Karpas-422 (cell line): ENCODE measurements around the gene SYCP3. TPM values are rescaled to one million over a fixed set of nuclear protein-coding genes. Genes with fewer than 3 reads are reported as not detected.
"Not testable (repeated sequence)": the region's sequence is repeated elsewhere in the genome, so short reads cannot be mapped to it uniquely, and the experiment has no call there.

Experiments used
- DNase-seq: peaks from one replicate; pipeline ENCODE4 v3.0.0-alpha.2; 2015
- H2AFZ ChIP-seq: fragments of 200-600 bp; sonication (generic); 2 replicates; pipeline ENCODE4 v1.6.1; 2014; ENCODE audit warnings: antibody characterized with exemption, low read length, mixed read lengths
- H3K27ac ChIP-seq: fragments of 200-600 bp; sonication (generic); 2 replicates; pipeline ENCODE4 v1.5.1; 2014; ENCODE audit warnings: mild to moderate bottlenecking, low read length, moderate library complexity
- H3K27me3 ChIP-seq: fragments of 200-600 bp; sonication (generic); 2 replicates; pipeline ENCODE4 v1.6.1; 2014; ENCODE audit warnings: low read length, mixed read lengths
- H3K36me3 ChIP-seq: fragments of 200-600 bp; sonication (generic); 2 replicates; pipeline ENCODE4 v1.6.1; 2014; ENCODE audit warnings: low read length, mixed read lengths; ENCODE audit not compliant: insufficient read depth
- H3K4me1 ChIP-seq: fragments of 200-600 bp; sonication (generic); 2 replicates; pipeline ENCODE4 v1.6.1; 2014; ENCODE audit warnings: mild to moderate bottlenecking, low read length, mixed read lengths
- H3K4me2 ChIP-seq: fragments of 200-600 bp; sonication (generic); 2 replicates; pipeline ENCODE4 v1.6.1; 2014; ENCODE audit warnings: low read length, low read depth, mild to moderate bottlenecking; ENCODE audit not compliant: poor library complexity, severe bottlenecking
- H3K4me3 ChIP-seq: fragments of 200-600 bp; sonication (generic); 2 replicates; pipeline ENCODE4 v1.5.1; 2014; ENCODE audit warnings: mild to moderate bottlenecking, antibody characterized with exemption, low read length, mixed read lengths
- H3K79me2 ChIP-seq: fragments of 200-600 bp; sonication (generic); 2 replicates; pipeline ENCODE4 v1.6.1; 2014; ENCODE audit warnings: mild to moderate bottlenecking, low read length, mixed read lengths
- H3K9ac ChIP-seq: fragments of 200-600 bp; sonication (generic); 2 replicates; pipeline ENCODE4 v1.6.0; 2014; ENCODE audit warnings: low read length
- H3K9me2 ChIP-seq: fragments of 200-600 bp; sonication (generic), shearing (Covaris generic); replicated peaks from 2 replicates; pipeline ENCODE4 v1.6.0; 2014; ENCODE audit warnings: mild to moderate bottlenecking, low read length, moderate library complexity; ENCODE audit not compliant: insufficient read depth
- H3K9me3 ChIP-seq: fragments of 300-700, 200-600 bp; sonication (generic); 2 replicates; pipeline ENCODE4 v1.6.1; 2014; ENCODE audit warnings: low read length, mixed read lengths
- H4K20me1 ChIP-seq: fragments of 200-600 bp; sonication (generic); 2 replicates; pipeline ENCODE4 v1.6.1; 2014; ENCODE audit warnings: mild to moderate bottlenecking, antibody characterized with exemption, low read length, low read depth; ENCODE audit not compliant: insufficient read depth
- total RNA-seq: library from RNA; depleted of rRNA; stranded (reverse); fragments of >200 nt; shearing (Covaris generic); gene quantifications from 2 replicates; pipeline ENCODE4 v1.2.3, GENCODE V29; 2014; ENCODE audit warnings: low replicate concordance

The SYCP3 gene
- total RNA-seq, 1 experiment from 2014 or later = not detected

DNA sequence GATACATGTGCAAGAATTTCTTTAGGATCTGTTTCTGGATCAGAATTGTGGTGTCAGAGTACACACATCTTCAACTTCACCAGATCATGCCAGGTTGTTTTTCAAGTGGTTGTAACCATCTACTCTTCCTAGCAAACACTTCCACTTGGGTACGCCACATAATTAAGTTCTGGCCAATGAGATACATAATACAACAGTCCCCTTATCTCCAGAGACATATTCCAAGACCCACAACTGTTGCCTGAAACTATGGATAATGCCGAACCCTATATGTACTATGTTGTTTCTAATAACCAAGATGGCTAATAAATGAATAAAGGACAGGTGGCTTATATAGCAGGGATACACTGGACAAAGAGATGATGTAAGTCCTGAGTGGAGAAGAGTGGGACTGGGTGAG lies 44.3 kb downstream of the SYCP3 start:
- no peaks in the 10 kb centered on the region for H3K4me1 ChIP-seq
- no peak overlapping the region for H3K4me2 ChIP-seq

DNA sequence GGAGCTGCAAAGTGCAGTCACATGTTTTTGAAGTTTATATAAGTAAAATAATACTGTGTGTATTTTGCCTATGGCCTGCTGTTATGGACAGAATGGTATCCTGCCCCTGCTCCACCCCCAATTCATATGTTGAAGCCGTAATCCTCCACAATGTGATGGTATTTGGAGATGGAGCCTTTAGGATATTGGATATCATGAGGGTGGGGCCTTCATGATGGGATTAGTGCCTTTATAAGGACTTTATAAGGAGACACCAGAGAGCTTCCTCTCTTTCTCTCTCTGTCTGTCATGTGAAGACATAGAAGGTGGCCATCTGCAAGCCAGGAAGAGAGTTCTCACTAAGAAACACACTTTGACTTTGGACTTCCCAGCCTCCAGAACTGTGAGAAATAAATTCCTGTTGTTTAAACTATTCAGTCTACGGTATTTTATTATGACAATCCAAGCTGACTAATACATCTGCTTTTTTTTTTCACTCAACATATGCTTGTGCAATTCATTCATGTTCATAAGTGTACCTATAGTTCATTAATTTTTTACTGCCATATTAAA lies 44.9 kb downstream of the SYCP3 start:
- Histone ChIP-seq H3K79me2 (no peaks in the 10 kb centered on the region), H4K20me1 (no peaks in the 10 kb centered on the region), H3K4me3 (no peak overlapping the region), H3K9me2 (no peaks in the 10 kb centered on the region), H3K27me3 (no peaks in the 10 kb centered on the region), H3K27ac (no peak overlapping the region), H3K9ac (no peak overlapping the region), H3K9me3 (no peaks in the 10 kb centered on the region), H3K36me3 (no peaks in the 10 kb centered on the region), H2AFZ (no peak overlapping the region), H3K4me2 (no peak overlapping the region), H3K4me1 (no peaks in the 10 kb centered on the region)
- DNase-seq = no peak

More for the DNA sequence above, 44.3 kb downstream of the SYCP3 start:
- Histone ChIP-seq H3K79me2 (no peaks in the 10 kb centered on the region), H3K9me2 (no peaks in the 10 kb centered on the region), H3K36me3 (no peaks in the 10 kb centered on the region), H4K20me1 (no peaks in the 10 kb centered on the region), H3K9ac (no peak overlapping the region), H3K9me3 (no peaks in the 10 kb centered on the region), H2AFZ (no peak overlapping the region), H3K27ac (no peak overlapping the region), H3K27me3 (no peaks in the 10 kb centered on the region), H3K4me3 (no peak overlapping the region)
- DNase-seq = no peak

DNA sequence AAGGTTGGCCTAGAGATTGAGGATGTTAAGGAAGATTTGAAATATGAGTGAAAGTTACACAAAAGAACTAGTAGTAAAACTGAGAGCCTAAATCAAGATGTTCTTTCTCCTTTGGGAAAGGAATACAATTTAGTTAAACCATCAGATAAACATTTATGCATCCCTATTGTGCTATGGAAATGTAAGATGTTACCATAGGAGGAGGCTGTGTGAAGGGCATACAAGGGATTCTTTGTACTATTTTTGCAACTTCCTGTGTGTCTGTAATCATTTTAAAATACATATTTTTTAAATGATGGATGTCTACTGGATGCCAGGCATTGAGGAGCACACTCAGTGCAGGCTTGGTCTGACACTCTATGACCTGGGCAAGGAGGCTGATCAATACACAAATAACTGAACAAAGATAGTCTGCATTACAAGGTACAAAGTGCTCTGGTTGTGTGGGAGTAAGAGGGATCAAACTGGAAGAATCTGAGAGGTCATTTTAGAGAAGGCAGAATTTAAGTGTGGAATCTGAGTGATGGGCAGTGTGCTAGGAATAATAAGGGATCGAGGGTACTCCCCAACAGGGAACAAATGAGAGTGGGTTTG lies 47.7 kb downstream of the SYCP3 start:
- Histone ChIP-seq H3K9me3 (no peaks in the 10 kb centered on the region), H3K9me2 (no peaks in the 10 kb centered on the region), H3K27ac (no peak overlapping the region), H3K9ac (no peak overlapping the region), H2AFZ (no peak overlapping the region), H3K79me2 (no peaks in the 10 kb centered on the region), H3K27me3 (no peaks in the 10 kb centered on the region), H3K4me1 (no peaks in the 10 kb centered on the region), H3K4me2 (no peak overlapping the region), H3K4me3 (no peak overlapping the region), H3K36me3 (no peaks in the 10 kb centered on the region), H4K20me1 (no peaks in the 10 kb centered on the region)
- no peak for DNase-seq

DNA sequence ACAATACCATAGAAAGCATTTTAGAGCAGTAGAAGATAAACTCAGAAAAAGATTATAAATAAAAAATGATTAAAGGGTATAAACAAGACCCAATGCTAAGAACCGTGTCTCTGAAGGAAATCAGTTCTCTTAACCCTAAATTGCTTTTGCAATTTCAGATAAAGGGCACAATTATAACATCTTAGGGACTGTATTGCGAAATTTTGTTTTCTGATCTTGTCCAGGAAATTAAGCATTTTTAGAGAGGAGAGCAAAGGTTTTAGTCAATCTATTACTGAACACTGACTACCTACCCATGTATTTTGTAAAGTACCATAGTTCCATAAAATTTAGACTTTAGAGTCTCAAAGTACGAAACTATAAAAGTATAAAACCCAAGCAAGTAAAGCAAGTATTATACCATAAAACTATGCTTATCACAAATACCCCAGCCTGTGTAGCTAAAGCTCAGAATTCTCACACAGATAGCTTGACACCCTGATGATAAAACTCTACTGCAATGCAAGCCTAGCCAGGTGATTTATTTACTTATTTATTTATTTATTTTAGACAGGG lies 48.6 kb downstream of the SYCP3 start:
- H3K9ac ChIP-seq = no peak overlapping the region
- DNase-seq = no peak
- no peaks in the 10 kb centered on the region for H3K9me2 ChIP-seq
- H3K79me2 ChIP-seq = no peaks in the 10 kb centered on the region
- no peaks in the 10 kb centered on the region for H4K20me1 ChIP-seq
- H2AFZ ChIP-seq = no peak overlapping the region
- no peaks in the 10 kb centered on the region for H3K36me3 ChIP-seq
- no peaks in the 10 kb centered on the region for H3K27me3 ChIP-seq
- H3K9me3 ChIP-seq = no peaks in the 10 kb centered on the region
- H3K4me2 ChIP-seq = no peak overlapping the region
- no peak overlapping the region for H3K4me3 ChIP-seq
- H3K4me1 ChIP-seq = no peaks in the 10 kb centered on the region
- H3K27ac ChIP-seq = no peak overlapping the region

DNA sequence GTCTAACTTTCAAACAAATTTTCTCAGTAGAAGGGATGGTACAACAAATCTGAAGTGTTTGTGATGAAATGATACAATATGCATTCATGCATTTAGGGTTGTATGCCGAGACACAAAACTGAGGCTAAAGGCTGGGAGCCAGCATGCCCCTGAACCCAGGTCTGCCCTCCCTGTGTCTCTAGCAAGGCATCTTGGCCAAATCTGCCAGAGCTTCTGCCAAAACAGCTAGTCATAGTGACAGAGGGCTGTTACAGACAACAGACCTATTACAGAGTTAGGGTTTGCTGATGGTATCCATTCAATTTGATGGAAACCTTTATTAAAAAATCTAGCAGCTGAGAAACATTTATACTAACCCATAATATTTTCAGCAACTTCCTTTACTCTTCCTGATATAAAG lies 53.1 kb downstream of the SYCP3 start:
- H3K36me3 ChIP-seq = no peaks in the 10 kb centered on the region
- no peak overlapping the region for H3K4me3 ChIP-seq
- no peak overlapping the region for H3K27ac ChIP-seq
- no peaks in the 10 kb centered on the region for H4K20me1 ChIP-seq
- no peaks in the 10 kb centered on the region for H3K9me3 ChIP-seq
- H3K79me2 ChIP-seq = no peaks in the 10 kb centered on the region
- H3K27me3 ChIP-seq = no peaks in the 10 kb centered on the region
- H3K9ac ChIP-seq = no peak overlapping the region
- H2AFZ ChIP-seq = no peak overlapping the region
- no peak overlapping the region for H3K4me2 ChIP-seq
- DNase-seq = no peak
- H3K9me2 ChIP-seq = no peaks in the 10 kb centered on the region
- H3K4me1 ChIP-seq = no peaks in the 10 kb centered on the region

DNA sequence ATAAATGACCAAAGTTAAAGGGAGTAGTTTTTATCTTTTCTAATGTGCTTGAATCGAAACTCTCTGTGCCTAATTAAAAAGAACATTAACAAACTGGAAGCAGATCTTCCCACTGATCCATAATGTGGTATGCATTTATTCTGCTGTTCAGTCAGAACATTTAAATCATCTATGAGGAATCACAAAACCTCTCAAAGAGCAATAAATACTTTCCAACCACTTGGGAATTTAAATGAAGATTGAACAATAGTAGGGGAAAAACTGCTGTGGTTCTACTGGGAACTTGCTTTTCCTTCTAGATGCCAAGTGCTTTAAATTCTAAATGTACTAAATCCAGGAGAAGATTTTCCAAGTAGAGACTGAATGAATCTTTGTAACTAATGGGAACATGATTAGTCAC lies 54.2 kb downstream of the SYCP3 start:
- DNase-seq = no peak
- no peaks in the 10 kb centered on the region for H3K36me3 ChIP-seq
- no peaks in the 10 kb centered on the region for H3K9me3 ChIP-seq
- no peaks in the 10 kb centered on the region for H4K20me1 ChIP-seq
- H3K9ac ChIP-seq = no peak overlapping the region
- H3K27ac ChIP-seq = no peak overlapping the region
- no peaks in the 10 kb centered on the region for H3K9me2 ChIP-seq
- H3K4me2 ChIP-seq = no peak overlapping the region
- no peak overlapping the region for H2AFZ ChIP-seq
- H3K79me2 ChIP-seq = no peaks in the 10 kb centered on the region
- H3K27me3 ChIP-seq = no peaks in the 10 kb centered on the region
- H3K4me3 ChIP-seq = no peak overlapping the region
- no peaks in the 10 kb centered on the region for H3K4me1 ChIP-seq

DNA sequence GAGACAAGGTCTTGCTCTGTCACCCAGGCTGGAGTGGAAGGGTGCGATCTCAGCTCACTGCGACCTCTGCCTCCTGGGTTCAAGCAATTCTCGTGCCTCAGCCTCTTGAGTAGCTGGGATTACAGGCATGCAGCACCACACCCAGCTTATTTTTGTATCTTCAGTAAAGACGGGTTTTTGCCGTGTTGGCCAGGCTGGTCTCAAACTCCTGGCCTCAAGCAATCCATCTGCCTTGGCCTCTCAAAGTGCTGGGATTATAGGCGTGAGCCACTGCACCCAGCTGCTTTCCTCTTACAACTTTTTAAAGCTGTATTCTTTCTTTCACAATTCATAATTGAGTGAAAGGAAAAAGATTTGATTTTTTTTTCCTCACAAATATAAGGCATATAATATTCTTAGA lies 57.6 kb downstream of the SYCP3 start:
- not testable (repeated sequence) for H3K9ac ChIP-seq, H3K4me1 ChIP-seq, H3K9me2 ChIP-seq, H3K27me3 ChIP-seq, H3K36me3 ChIP-seq, H3K4me2 ChIP-seq, H4K20me1 ChIP-seq, DNase-seq, H3K9me3 ChIP-seq, H3K27ac ChIP-seq, H3K79me2 ChIP-seq, H3K4me3 ChIP-seq, H2AFZ ChIP-seq

DNA sequence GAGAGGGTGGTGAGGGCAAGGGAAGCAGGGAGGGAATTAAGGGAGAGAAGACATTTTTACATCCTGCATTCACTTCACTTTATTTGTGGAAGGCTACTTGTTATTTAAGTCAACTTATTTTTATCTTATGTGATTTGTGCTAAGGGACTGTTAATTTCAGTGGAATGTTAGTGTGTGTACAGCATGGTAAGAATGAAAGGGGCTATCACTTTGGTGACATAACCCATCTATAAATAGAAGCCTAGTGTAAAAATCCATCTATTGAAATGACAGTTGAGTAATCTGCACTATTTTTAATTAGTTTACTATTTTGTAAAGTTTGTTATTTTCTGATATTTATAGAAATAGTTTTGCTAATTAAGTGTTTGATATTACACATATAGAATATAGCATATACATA lies 58.6 kb downstream of the SYCP3 start:
- Histone ChIP-seq H3K9me2 (no peaks in the 10 kb centered on the region), H3K4me2 (no peak overlapping the region), H4K20me1 (no peaks in the 10 kb centered on the region), H3K79me2 (no peaks in the 10 kb centered on the region), H3K27ac (no peak overlapping the region), H3K4me1 (no peaks in the 10 kb centered on the region), H3K27me3 (no peaks in the 10 kb centered on the region), H3K4me3 (no peak overlapping the region), H2AFZ (no peak overlapping the region), H3K36me3 (no peaks in the 10 kb centered on the region), H3K9me3 (no peaks in the 10 kb centered on the region), H3K9ac (no peak overlapping the region)
- DNase-seq = no peak
